Activated CD8-positive, alpha-beta T cell treated with anti-CD3 and anti-CD28 coated beads for 36 hours (primary cell): ENCODE results near the gene C11orf42. TPM values are rescaled to one million over a fixed set of nuclear protein-coding genes. Genes with fewer than 3 reads are reported as not detected.

ENCODE experiments used
- ATAC-seq: fragments of 200-7000 bp; cut with Tn5 transposase; one replicate; pipeline ENCODE4 v1.10.0; 2021; ENCODE audit warnings: mild to moderate bottlenecking, moderate library complexity
- CTCF ChIA-PET: fragments of 350-600 bp; sonication (Branson Sonifier 250); formaldehyde crosslinking; loops from one replicate; lab custom pipeline; 2021; ENCODE audit warnings: antibody characterized with exemption; lab: Charles Lee
- POLR2A ChIA-PET: fragments of 350-600 bp; sonication (Branson Sonifier 250); formaldehyde crosslinking; loops from one replicate; lab custom pipeline; 2021; ENCODE audit warnings: antibody characterized with exemption; lab: Charles Lee
- DNase-seq: peaks from one replicate; pipeline ENCODE4 v3.0.0-alpha.2; 2020
- H3K27ac Mint-ChIP-seq: one replicate; pipeline ENCODE4 v1.8.0; 2021; ENCODE audit warnings: mild to moderate bottlenecking, mixed read lengths
- H3K27me3 Mint-ChIP-seq: one replicate; pipeline ENCODE4 v1.8.0; 2021; ENCODE audit warnings: mixed read lengths
- H3K36me3 Mint-ChIP-seq: one replicate; pipeline ENCODE4 v1.8.0; 2021; ENCODE audit warnings: low read depth, mixed read lengths
- H3K4me1 Mint-ChIP-seq: one replicate; pipeline ENCODE4 v1.8.0; 2021; ENCODE audit warnings: low read depth, mixed read lengths
- H3K4me3 Mint-ChIP-seq: one replicate; pipeline ENCODE4 v1.8.0; 2021; ENCODE audit warnings: mild to moderate bottlenecking, moderate library complexity, mixed read lengths
- H3K9me3 Mint-ChIP-seq: one replicate; pipeline ENCODE4 v1.8.0; 2021; ENCODE audit warnings: mixed read lengths
- CTCF ChIP-seq: fragments of 200-600 bp; IDR thresholded peaks from one replicate; pipeline ENCODE4 v1.8.0; 2022; ENCODE audit warnings: antibody characterized with exemption, mild to moderate bottlenecking
- intact Hi-C: fragments of 100-400 bp; cut with micrococcal nuclease; formaldehyde crosslinking; loops from one replicate; pipeline ENCODE4 v1.10.0; 2022
- total RNA-seq, 2 experiments: library from RNA; stranded (reverse); gene quantifications; one replicate each; pipeline ENCODE4 v1.2.3, GENCODE V29; 2021

C11orf42 gene
- total RNA-seq, 2 experiments from 2014 or later, result not detected

- H3K4me3 Mint-ChIP-seq, result no peak overlapping the region
- no peaks in the 10 kb centered on the region for H3K9me3 Mint-ChIP-seq
- no peak for TF ChIP-seq CTCF
- peaks cover 27% of the 10 kb centered on the region for H3K36me3 Mint-ChIP-seq
- ChIA-PET CTCF (interaction anchor here (0.7 to 1.1 kb wide), 2 partner anchors 9 to 11 kb away, joined by 4 read pairs; no protein-coding TSS in a partner anchor), POLR2A (no interaction called here)
- intact Hi-C loops, result no loop called here
- DNase-seq (no peak), ATAC-seq (no peak)
- no peaks in the 10 kb centered on the region for H3K27me3 Mint-ChIP-seq
- peak overlapping the region; percentile 17 for H3K27ac Mint-ChIP-seq
- peaks cover 7% of the 10 kb centered on the region for H3K4me1 Mint-ChIP-seq
Measured at GRCh38 chr11:6219359-6219758, 14.0 kb downstream of the C11orf42 start.

GRCh38 chr11:6223854-6224253 lies 18.5 kb downstream of the C11orf42 start:
- H3K36me3 Mint-ChIP-seq, result peaks cover 16% of the 10 kb centered on the region
- CTCF ChIA-PET, result interaction anchor here (2.3 kb wide), 1 partner anchor 18 kb away, joined by 6 read pairs; the partner anchor contains the start of gene C11orf42
- no peak overlapping the region for H3K4me3 Mint-ChIP-seq

GRCh38 chr11:6224421-6224820 lies 19.1 kb downstream of the C11orf42 start:
- no peaks in the 10 kb centered on the region for H3K9me3 Mint-ChIP-seq
- peaks cover 23% of the 10 kb centered on the region for H3K4me1 Mint-ChIP-seq
- H3K27ac Mint-ChIP-seq, result no peak overlapping the region

More at GRCh38 chr11:6223854-6224253, 18.5 kb downstream of the C11orf42 start:
- POLR2A ChIA-PET, result no interaction called here
- intact Hi-C loops, result no loop called here
- no peaks in the 10 kb centered on the region for H3K9me3 Mint-ChIP-seq
- TF ChIP-seq CTCF, result no peak
- no peaks in the 10 kb centered on the region for H3K27me3 Mint-ChIP-seq
- ATAC-seq, result no peak
- H3K4me1 Mint-ChIP-seq, result peaks cover 21% of the 10 kb centered on the region
- DNase-seq, result no peak
- H3K27ac Mint-ChIP-seq, result no peak overlapping the region

GRCh38 chr11:6225024-6225423 lies 19.7 kb downstream of the C11orf42 start:
- peaks cover 26% of the 10 kb centered on the region for H3K4me1 Mint-ChIP-seq
- intact Hi-C loops, result no loop called here
- no peak overlapping the region for H3K4me3 Mint-ChIP-seq
- ChIA-PET POLR2A (no interaction called here), CTCF (interaction anchor here (0.7 to 2.5 kb wide), 3 partner anchors 9 to 26 kb away, joined by 4 to 10 read pairs (median 6); partner anchors contain the start of gene C11orf42)
- ATAC-seq (no peak), DNase-seq (no peak)
- no peak for TF ChIP-seq CTCF
- H3K9me3 Mint-ChIP-seq, result no peaks in the 10 kb centered on the region
- H3K27ac Mint-ChIP-seq, result no peak overlapping the region
- peaks cover 10% of the 10 kb centered on the region for H3K36me3 Mint-ChIP-seq
- no peaks in the 10 kb centered on the region for H3K27me3 Mint-ChIP-seq

More at GRCh38 chr11:6224421-6224820, 19.1 kb downstream of the C11orf42 start:
- CTCF ChIA-PET, result interaction anchor here (0.7 to 2.3 kb wide), 2 partner anchors 9 to 18 kb away, joined by 4 to 6 read pairs; partner anchors contain the start of gene C11orf42
- POLR2A ChIA-PET, result no interaction called here
- DNase-seq, result no peak
- intact Hi-C loops, result no loop called here
- no peak for ATAC-seq
- no peak for TF ChIP-seq CTCF
- Mint-ChIP-seq H3K27me3 (no peaks in the 10 kb centered on the region), H3K4me3 (no peak overlapping the region), H3K36me3 (peaks cover 12% of the 10 kb centered on the region)

GRCh38 chr11:6225896-6226295 lies 20.5 kb downstream of the C11orf42 start:
- no peak for ATAC-seq
- no peak for DNase-seq
- ChIA-PET CTCF (interaction anchor here (2.5 kb wide), 1 partner anchor 25 kb away, joined by 10 read pairs; no protein-coding TSS in a partner anchor), POLR2A (no interaction called here)
- no peaks in the 10 kb centered on the region for H3K9me3 Mint-ChIP-seq
- H3K36me3 Mint-ChIP-seq, result peaks cover 10% of the 10 kb centered on the region
- no peaks in the 10 kb centered on the region for H3K27me3 Mint-ChIP-seq
- H3K27ac Mint-ChIP-seq, result no peak overlapping the region
- intact Hi-C loops, result no loop called here
- no peak for TF ChIP-seq CTCF
- peaks cover 35% of the 10 kb centered on the region for H3K4me1 Mint-ChIP-seq
- H3K4me3 Mint-ChIP-seq, result no peak overlapping the region
